ENCODE results near the gene PRDX5.

Gene PRDX5

DNA sequence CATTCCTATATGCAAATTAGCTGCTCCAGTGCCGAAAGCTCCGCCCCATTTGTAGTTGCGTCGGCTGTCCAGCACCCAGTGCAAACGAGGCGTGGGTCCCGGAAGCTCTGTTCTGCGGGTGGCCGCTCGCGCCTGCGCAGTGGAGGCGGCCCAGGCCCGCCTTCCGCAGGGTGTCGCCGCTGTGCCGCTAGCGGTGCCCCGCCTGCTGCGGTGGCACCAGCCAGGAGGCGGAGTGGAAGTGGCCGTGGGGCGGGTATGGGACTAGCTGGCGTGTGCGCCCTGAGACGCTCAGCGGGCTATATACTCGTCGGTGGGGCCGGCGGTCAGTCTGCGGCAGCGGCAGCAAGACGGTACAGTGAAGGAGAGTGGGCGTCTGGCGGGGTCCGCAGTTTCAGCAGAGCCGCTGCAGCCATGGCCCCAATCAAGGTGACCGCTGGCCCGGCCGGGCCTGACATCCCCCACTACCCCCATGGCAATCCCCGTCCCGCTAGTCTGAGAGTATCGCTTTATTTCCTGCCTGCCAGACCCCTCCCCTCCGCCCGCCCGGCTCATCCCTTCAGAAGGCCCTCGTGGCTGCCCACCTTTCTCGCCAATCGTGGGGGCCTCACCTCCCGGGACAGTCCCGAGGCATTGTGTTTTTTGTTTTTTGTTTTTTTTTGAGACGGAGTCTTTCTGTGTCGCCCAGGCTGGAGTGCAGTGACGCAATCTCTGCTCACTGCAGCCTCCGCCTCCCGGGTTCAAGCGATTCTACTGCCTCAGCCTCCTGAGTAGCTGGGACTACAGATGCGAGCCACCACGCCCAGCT is at the start of gene PRDX5 (continued):
- TF ChIP-seq, protein P1, sequence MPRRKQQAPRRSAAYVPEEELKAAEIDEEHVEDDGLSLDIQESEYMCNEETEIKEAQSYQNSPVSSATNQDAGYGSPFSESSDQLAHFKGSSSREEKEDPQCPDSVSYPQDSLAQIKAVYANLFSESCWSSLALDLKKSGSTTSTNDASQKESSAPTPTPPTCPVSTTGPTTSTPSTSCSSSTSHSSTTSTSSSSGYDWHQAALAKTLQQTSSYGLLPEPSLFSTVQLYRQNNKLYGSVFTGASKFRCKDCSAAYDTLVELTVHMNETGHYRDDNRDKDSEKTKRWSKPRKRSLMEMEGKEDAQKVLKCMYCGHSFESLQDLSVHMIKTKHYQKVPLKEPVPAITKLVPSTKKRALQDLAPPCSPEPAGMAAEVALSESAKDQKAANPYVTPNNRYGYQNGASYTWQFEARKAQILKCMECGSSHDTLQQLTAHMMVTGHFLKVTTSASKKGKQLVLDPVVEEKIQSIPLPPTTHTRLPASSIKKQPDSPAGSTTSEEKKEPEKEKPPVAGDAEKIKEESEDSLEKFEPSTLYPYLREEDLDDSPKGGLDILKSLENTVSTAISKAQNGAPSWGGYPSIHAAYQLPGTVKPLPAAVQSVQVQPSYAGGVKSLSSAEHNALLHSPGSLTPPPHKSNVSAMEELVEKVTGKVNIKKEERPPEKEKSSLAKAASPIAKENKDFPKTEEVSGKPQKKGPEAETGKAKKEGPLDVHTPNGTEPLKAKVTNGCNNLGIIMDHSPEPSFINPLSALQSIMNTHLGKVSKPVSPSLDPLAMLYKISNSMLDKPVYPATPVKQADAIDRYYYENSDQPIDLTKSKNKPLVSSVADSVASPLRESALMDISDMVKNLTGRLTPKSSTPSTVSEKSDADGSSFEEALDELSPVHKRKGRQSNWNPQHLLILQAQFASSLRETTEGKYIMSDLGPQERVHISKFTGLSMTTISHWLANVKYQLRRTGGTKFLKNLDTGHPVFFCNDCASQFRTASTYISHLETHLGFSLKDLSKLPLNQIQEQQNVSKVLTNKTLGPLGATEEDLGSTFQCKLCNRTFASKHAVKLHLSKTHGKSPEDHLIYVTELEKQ (tag by site-specific recombination; IDR thresholded peaks at IDR 0.05; ENCODE audit: borderline replicate concordance), result no peak
- TF ChIP-seq OSR2 (tag by site-specific recombination; IDR thresholded peaks at IDR 0.05), result 0 out of 2 replicates have a peak, but pooled peaks have one; percentile 8
- TF ChIP-seq, protein P2, sequence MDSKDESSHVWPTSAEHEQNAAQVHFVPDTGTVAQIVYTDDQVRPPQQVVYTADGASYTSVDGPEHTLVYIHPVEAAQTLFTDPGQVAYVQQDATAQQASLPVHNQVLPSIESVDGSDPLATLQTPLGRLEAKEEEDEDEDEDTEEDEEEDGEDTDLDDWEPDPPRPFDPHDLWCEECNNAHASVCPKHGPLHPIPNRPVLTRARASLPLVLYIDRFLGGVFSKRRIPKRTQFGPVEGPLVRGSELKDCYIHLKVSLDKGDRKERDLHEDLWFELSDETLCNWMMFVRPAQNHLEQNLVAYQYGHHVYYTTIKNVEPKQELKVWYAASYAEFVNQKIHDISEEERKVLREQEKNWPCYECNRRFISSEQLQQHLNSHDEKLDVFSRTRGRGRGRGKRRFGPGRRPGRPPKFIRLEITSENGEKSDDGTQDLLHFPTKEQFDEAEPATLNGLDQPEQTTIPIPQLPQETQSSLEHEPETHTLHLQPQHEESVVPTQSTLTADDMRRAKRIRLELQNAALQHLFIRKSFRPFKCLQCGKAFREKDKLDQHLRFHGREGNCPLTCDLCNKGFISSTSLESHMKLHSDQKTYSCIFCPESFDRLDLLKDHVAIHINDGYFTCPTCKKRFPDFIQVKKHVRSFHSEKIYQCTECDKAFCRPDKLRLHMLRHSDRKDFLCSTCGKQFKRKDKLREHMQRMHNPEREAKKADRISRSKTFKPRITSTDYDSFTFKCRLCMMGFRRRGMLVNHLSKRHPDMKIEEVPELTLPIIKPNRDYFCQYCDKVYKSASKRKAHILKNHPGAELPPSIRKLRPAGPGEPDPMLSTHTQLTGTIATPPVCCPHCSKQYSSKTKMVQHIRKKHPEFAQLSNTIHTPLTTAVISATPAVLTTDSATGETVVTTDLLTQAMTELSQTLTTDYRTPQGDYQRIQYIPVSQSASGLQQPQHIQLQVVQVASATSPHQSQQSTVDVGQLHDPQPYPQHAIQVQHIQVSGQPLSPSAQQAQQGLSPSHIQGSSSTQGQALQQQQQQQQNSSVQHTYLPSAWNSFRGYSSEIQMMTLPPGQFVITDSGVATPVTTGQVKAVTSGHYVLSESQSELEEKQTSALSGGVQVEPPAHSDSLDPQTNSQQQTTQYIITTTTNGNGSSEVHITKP (tag by site-specific recombination; IDR thresholded peaks at IDR 0.05), result peak; percentile 80
- no peak for TF ChIP-seq WT1 (tag by site-specific recombination; IDR thresholded peaks at IDR 0.05)
- TF ChIP-seq, protein P3, sequence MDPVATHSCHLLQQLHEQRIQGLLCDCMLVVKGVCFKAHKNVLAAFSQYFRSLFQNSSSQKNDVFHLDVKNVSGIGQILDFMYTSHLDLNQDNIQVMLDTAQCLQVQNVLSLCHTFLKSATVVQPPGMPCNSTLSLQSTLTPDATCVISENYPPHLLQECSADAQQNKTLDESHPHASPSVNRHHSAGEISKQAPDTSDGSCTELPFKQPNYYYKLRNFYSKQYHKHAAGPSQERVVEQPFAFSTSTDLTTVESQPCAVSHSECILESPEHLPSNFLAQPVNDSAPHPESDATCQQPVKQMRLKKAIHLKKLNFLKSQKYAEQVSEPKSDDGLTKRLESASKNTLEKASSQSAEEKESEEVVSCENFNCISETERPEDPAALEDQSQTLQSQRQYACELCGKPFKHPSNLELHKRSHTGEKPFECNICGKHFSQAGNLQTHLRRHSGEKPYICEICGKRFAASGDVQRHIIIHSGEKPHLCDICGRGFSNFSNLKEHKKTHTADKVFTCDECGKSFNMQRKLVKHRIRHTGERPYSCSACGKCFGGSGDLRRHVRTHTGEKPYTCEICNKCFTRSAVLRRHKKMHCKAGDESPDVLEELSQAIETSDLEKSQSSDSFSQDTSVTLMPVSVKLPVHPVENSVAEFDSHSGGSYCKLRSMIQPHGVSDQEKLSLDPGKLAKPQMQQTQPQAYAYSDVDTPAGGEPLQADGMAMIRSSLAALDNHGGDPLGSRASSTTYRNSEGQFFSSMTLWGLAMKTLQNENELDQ (tag by site-specific recombination; IDR thresholded peaks at IDR 0.05; ENCODE audit: low read depth), result no peak
- TF ChIP-seq, protein P4, sequence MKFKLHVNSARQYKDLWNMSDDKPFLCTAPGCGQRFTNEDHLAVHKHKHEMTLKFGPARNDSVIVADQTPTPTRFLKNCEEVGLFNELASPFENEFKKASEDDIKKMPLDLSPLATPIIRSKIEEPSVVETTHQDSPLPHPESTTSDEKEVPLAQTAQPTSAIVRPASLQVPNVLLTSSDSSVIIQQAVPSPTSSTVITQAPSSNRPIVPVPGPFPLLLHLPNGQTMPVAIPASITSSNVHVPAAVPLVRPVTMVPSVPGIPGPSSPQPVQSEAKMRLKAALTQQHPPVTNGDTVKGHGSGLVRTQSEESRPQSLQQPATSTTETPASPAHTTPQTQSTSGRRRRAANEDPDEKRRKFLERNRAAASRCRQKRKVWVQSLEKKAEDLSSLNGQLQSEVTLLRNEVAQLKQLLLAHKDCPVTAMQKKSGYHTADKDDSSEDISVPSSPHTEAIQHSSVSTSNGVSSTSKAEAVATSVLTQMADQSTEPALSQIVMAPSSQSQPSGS (tag by site-specific recombination; IDR thresholded peaks at IDR 0.05; ENCODE audit: low read depth), result peak; percentile 73
- TF ChIP-seq ZNF37A (tag by site-specific recombination; IDR thresholded peaks at IDR 0.05), result no peak
- TF ChIP-seq GFI1B (tag by site-specific recombination; IDR thresholded peaks at IDR 0.05), result 0 out of 2 replicates have a peak, but pooled peaks have one; percentile 16
- TF ChIP-seq ZNF558 (tag by site-specific recombination; IDR thresholded peaks at IDR 0.05), result no peak
- TF ChIP-seq ZNF146 (tag by site-specific recombination; IDR thresholded peaks at IDR 0.05), result no peak
- no peak for TF ChIP-seq ZNF274 (IDR thresholded peaks at IDR 0.05; ENCODE audit: low read length)
- no peak for TF ChIP-seq ZNF274 (tag by site-specific recombination; IDR thresholded peaks at IDR 0.05; ENCODE audit: borderline replicate concordance)
- no peak for TF ChIP-seq ZNF354C (tag by site-specific recombination; IDR thresholded peaks at IDR 0.05; ENCODE audit: borderline replicate concordance, low read depth)
- TF ChIP-seq ZNF510 (tag by site-specific recombination; IDR thresholded peaks at IDR 0.05; ENCODE audit: insufficient replicate concordance), result no peak
- no peak for TF ChIP-seq ZNF202 (tag by site-specific recombination; IDR thresholded peaks at IDR 0.05; ENCODE audit: borderline replicate concordance)
- TF ChIP-seq, protein P5, sequence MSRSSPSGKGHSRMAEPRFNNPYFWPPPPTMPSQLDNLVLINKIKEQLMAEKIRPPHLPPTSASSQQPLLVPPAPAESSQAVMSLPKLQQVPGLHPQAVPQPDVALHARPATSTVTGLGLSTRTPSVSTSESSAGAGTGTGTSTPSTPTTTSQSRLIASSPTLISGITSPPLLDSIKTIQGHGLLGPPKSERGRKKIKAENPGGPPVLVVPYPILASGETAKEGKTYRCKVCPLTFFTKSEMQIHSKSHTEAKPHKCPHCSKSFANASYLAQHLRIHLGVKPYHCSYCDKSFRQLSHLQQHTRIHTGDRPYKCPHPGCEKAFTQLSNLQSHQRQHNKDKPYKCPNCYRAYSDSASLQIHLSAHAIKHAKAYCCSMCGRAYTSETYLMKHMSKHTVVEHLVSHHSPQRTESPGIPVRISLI (tag by site-specific recombination; IDR thresholded peaks at IDR 0.05), result peak; percentile 80; the same call in 1 of the 2 replicates
- no peak for TF ChIP-seq ZNF623 (tag by site-specific recombination; IDR thresholded peaks at IDR 0.05)
- no peak for TF ChIP-seq TCF7L2 (IDR thresholded peaks at IDR 0.05; ENCODE audit: borderline replicate concordance, low read depth, low read length)
- TF ChIP-seq ZNF366 (tag by site-specific recombination; conservative IDR thresholded peaks at IDR 0.05), result no peak
- TF ChIP-seq KLF1 (tag by site-specific recombination; IDR thresholded peaks at IDR 0.05), result peak; percentile 43; the same call in 1 of the 2 replicates
- peak; percentile 92 for TF ChIP-seq ZNF335 (tag by site-specific recombination; conservative IDR thresholded peaks at IDR 0.05)
- TF ChIP-seq SCRT2 (tag by site-specific recombination; IDR thresholded peaks at IDR 0.05), result no peak
- TF ChIP-seq YY1 (tag by site-specific recombination; IDR thresholded peaks at IDR 0.05), result no peak
- TF ChIP-seq, protein P6, sequence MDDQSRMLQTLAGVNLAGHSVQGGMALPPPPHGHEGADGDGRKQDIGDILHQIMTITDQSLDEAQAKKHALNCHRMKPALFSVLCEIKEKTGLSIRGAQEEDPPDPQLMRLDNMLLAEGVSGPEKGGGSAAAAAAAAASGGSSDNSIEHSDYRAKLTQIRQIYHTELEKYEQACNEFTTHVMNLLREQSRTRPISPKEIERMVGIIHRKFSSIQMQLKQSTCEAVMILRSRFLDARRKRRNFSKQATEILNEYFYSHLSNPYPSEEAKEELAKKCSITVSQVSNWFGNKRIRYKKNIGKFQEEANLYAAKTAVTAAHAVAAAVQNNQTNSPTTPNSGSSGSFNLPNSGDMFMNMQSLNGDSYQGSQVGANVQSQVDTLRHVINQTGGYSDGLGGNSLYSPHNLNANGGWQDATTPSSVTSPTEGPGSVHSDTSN (CRISPR knock-in tag; IDR thresholded peaks at IDR 0.05), result peak; percentile 78
- TF ChIP-seq YY2 (tag by site-specific recombination; IDR thresholded peaks at IDR 0.05), result no peak

Measured in HEK293 (cell line).